A549 (cell line): ENCODE measurements around the gene DDX25. TPM values are rescaled to one million over a fixed set of nuclear protein-coding genes. Genes with fewer than 3 reads are reported as not detected.

ENCODE experiments used
- ATAC-seq, 2 experiments: fragments of 200-7000 bp in 1 of 2; fragments of >200 bp in 1 of 2; cut with Nextera tagmentation in 1 of 2; cut with Tn5 transposase in 1 of 2; 3 replicates each; pipeline versions ENCODE4 v1.8.0 to v1.9.1; 2018 to 2020; ENCODE audit warnings: mild to moderate bottlenecking in 1 of 2, moderate library complexity in 1 of 2
- CTCF ChIA-PET: fragments of 300-600 bp; sonication (Branson Sonifier 250); formaldehyde crosslinking; extraction: SDS; loops from one replicate; lab custom pipeline; 2021; ENCODE audit warnings: antibody characterized with exemption, inconsistent platforms; lab: Yijun Ruan, JAX
- POLR2A ChIA-PET: fragments of 350-600 bp; formaldehyde crosslinking; extraction: SDS; loops from one replicate; lab custom pipeline; 2021; ENCODE audit warnings: antibody characterized with exemption, inconsistent platforms; lab: Yijun Ruan, JAX
- DNase-seq, 2 experiments: peaks; one replicate each; pipeline versions ENCODE4 v3.0.0 to v3.0.0-alpha.2; 2011 to 2016; ENCODE audit warnings: low read depth in 1 of 2, low spot score in 1 of 2
- FAIRE-seq: peaks from 2 replicates; lab custom pipeline; 2011; peaks lifted over from hg19 to GRCh38; lab: Jason Lieb, UNC
- H3K27ac ChIP-seq, 2 experiments: fragments of >200 bp; sonication (Bioruptor Twin); formaldehyde crosslinking; 3 replicates each; pipeline ENCODE4 v1.5.1; 2016 to 2017
- H3K4me1 ChIP-seq: fragments of >200 bp; sonication (Bioruptor Twin); formaldehyde crosslinking; 3 replicates; pipeline ENCODE4 v1.6.1; 2016
- H3K4me2 ChIP-seq: fragments of >200 bp; sonication (Bioruptor Twin); formaldehyde crosslinking; 3 replicates; pipeline ENCODE4 v1.6.1; 2016
- H3K4me3 ChIP-seq: fragments of >200 bp; sonication (Bioruptor Twin); formaldehyde crosslinking; 3 replicates; pipeline ENCODE4 v1.5.1; 2016
- H3K9me3 ChIP-seq: fragments of >200 bp; sonication (Bioruptor Twin); formaldehyde crosslinking; 3 replicates; pipeline ENCODE4 v1.6.1; 2016
- ATOH8 ChIP-seq: fragments of 250-450 bp; sonication (Bioruptor Pico); IDR thresholded peaks from 2 replicates; pipeline ENCODE4 v1.5.0; 2020; ENCODE audit warnings: low read depth, mild to moderate bottlenecking, moderate library complexity
- EHF ChIP-seq: fragments of 250-450 bp; sonication (Bioruptor Pico); IDR thresholded peaks from 2 replicates; pipeline ENCODE4 v1.5.0; 2020; ENCODE audit warnings: mild to moderate bottlenecking
- EHMT2 ChIP-seq: fragments of 200-600 bp; sonication (generic); IDR thresholded peaks from 2 replicates; pipeline ENCODE4 v1.6.1; 2016; ENCODE audit warnings: antibody characterized with exemption, low read depth, mild to moderate bottlenecking, moderate library complexity
- ELK1 ChIP-seq: fragments of 150-350 bp; IDR thresholded peaks from 2 replicates; pipeline ENCODE4 v1.6.1; 2014; ENCODE audit warnings: low read depth, mild to moderate bottlenecking, low read length
- EP300 ChIP-seq, 2 experiments: fragments of >200 bp; sonication (Bioruptor Twin); formaldehyde crosslinking; IDR thresholded peaks; 2 replicates in 1 of 2; 3 replicates in 1 of 2; pipeline ENCODE4 v1.6.1; 2016 to 2017
- ESRRA ChIP-seq: fragments of 150-350 bp; IDR thresholded peaks from 2 replicates; pipeline ENCODE4 v1.6.1; 2014; ENCODE audit warnings: mild to moderate bottlenecking, low read length, borderline replicate concordance
- FOSB ChIP-seq: fragments of 250-450 bp; sonication (Bioruptor Pico); IDR thresholded peaks from 2 replicates; pipeline ENCODE4 v1.5.0; 2020; ENCODE audit warnings: mild to moderate bottlenecking, moderate library complexity
- GATA3 ChIP-seq: IDR thresholded peaks from 2 replicates; pipeline ENCODE4 v1.6.1; 2012; ENCODE audit warnings: borderline replicate concordance
- HOXA7 ChIP-seq: fragments of 250-450 bp; sonication (Bioruptor Pico); IDR thresholded peaks from 2 replicates; pipeline ENCODE4 v1.5.0; 2020; ENCODE audit warnings: mild to moderate bottlenecking, moderate library complexity
- HOXB5 ChIP-seq: fragments of 250-450 bp; sonication (Bioruptor Pico); IDR thresholded peaks from 2 replicates; pipeline ENCODE4 v1.5.0; 2020; ENCODE audit warnings: mild to moderate bottlenecking, moderate library complexity
- KDM1A ChIP-seq: fragments of 200-600 bp; sonication (generic); IDR thresholded peaks from 2 replicates; pipeline ENCODE4 v1.6.1; 2016; ENCODE audit warnings: low read depth, mild to moderate bottlenecking
- NFE2L2 ChIP-seq: fragments of 150-350 bp; conservative IDR thresholded peaks from 2 replicates; pipeline ENCODE4 v1.6.1; 2014; ENCODE audit warnings: low read length
- RAD21 ChIP-seq, 2 experiments: fragments of >200 bp in 1 of 2; sonication (Bioruptor Twin) in 1 of 2; formaldehyde crosslinking in 1 of 2; IDR thresholded peaks in 1 of 2; conservative IDR thresholded peaks in 1 of 2; 2 replicates in 1 of 2; 3 replicates in 1 of 2; pipeline ENCODE4 v1.6.1; 2012 to 2018; ENCODE audit warnings: inconsistent platforms in 1 of 2
- RNF2 ChIP-seq: fragments of 200-600 bp; sonication (generic); IDR thresholded peaks from 2 replicates; pipeline ENCODE4 v1.6.1; 2016; ENCODE audit warnings: low read depth, mild to moderate bottlenecking, antibody characterized with exemption, moderate library complexity, borderline replicate concordance
- ZC3H11A ChIP-seq: fragments of 450-650 bp; IDR thresholded peaks from 2 replicates; pipeline ENCODE4 v1.6.1; 2014; ENCODE audit warnings: antibody characterized with exemption, mild to moderate bottlenecking
- WGBS: methylation state at CpG from one replicate; pipeline ENCODE4 v1.1.6; 2017; ENCODE audit errors: missing lambda C conversion rate; 5-methylcytosine and 5-hydroxymethylcytosine counted together
- polyA plus RNA-seq, 4 experiments: library from polyadenylated mRNA; depleted of rRNA in 3 of 4; stranded (reverse); fragments of >200 nt; fragmentation: RNase III in 1 of 4; extraction: RNeasy Plus Mini Kit Qiagen cat#74134 plus additional on column Dnase treatment in 1 of 4; gene quantifications; 2 replicates in 3 of 4; 3 replicates in 1 of 4; pipeline ENCODE4 v1.2.3, GENCODE V29; 2011 to 2017
- TF ChIP-seq, protein P1 (sequence below): fragments of >200 bp; sonication (Bioruptor Twin); formaldehyde crosslinking; IDR thresholded peaks from 3 replicates; pipeline ENCODE4 v1.5.1; 2016
- TF ChIP-seq, protein P2 (sequence below): IDR thresholded peaks from 2 replicates; pipeline ENCODE4 v1.6.1; 2012
- TF ChIP-seq, protein P3 (sequence below): fragments of >200 bp; sonication (Bioruptor Twin); formaldehyde crosslinking; IDR thresholded peaks from 2 replicates; pipeline ENCODE4 v1.6.1; 2016

Gene DDX25
- polyA plus RNA-seq, 2 of the 4 experiments (the other 2 are of a cell fraction), result 0.01 TPM; not detected in 1

DNA sequence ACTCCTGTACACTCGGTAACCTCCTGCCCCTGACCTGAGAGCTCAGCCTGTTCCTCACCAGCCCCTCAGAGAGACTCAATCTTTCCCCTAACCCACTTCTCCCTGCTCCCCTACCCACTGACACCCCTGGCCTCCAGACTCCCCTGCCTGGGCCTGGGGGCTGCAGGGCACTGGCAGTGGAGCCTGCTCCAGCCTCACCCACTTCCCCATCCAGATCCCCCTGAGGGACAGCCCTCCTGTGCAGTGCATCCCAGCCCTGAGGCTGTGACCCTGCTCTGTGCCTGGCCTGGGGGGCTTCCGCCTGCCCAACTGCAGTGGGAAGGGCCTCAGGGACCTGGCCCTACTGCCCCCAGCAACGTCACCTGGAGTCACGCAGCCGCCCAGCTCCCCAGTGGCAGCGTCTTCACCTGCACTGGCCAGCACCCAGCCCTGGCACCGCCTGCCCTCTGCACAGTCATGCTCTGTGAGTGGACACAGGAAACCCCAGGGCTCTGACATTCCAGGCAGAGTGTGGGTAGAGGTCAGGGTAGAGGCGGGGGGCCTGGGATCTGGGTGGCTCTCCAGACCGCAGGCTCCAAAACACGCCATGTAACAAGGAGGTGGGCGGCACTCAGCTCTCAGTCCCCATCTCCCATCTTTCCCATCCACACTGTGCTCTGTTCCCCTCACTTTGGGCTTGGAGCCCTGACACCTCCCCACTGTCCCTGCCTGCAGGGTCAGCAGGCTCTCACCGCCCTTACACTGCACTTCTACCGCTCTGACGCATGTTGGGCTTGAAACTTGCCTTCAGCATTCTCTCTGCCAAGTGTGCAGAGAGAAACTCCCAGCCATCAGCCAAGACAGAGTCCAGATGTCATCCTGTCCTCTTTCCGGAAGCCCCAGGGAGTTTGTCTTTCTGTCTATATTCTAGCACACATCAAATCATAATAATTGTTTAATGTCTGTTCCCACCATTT is 46.7 kb downstream of the DDX25 start:
- FAIRE-seq, result no peak

DNA sequence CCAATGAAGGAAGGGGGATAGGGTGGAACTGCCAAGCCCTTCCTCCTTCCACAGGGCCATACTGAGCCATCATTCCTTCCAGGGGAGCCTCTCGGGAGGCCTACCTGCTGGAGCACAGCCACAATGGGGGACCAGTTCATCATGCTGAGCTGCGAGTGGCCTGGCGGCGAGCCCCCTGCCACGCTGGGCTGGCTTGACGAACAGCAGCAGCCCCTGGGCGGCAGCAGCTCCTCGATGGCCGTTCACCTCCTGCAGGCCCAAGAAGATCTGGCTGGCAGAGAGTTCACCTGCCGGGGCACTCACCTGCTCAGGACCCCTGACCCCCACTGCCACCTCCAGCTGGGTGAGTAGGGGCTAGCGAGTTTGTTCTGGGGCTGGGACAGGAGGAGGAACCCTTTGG is 47.4 kb downstream of the DDX25 start:
- CTCF ChIA-PET, result interaction anchor here (1.4 kb wide), 1 partner anchor 10 kb away, joined by 3 read pairs; no protein-coding TSS in a partner anchor
- no peaks in the 10 kb centered on the region for H3K4me1 ChIP-seq

More for the DNA sequence above, 46.7 kb downstream of the DDX25 start:
- Histone ChIP-seq H3K4me1 (no peaks in the 10 kb centered on the region), H3K4me3 (no peak overlapping the region), H3K4me2 (no peak overlapping the region), H3K27ac (no peak overlapping the region), H3K9me3 (no peaks in the 10 kb centered on the region)
- ATAC-seq, result peak in 1 of 2 experiments; percentile 22; a peak in 2 of 6 replicates
- DNase-seq, result no peak
- CTCF ChIA-PET, result interaction anchor here (1.4 kb wide), 1 partner anchor 9 kb away, joined by 3 read pairs; no protein-coding TSS in a partner anchor
- no peak for TF ChIP-seq ZC3H11A
- TF ChIP-seq RNF2, result no peak
- TF ChIP-seq, protein P1, sequence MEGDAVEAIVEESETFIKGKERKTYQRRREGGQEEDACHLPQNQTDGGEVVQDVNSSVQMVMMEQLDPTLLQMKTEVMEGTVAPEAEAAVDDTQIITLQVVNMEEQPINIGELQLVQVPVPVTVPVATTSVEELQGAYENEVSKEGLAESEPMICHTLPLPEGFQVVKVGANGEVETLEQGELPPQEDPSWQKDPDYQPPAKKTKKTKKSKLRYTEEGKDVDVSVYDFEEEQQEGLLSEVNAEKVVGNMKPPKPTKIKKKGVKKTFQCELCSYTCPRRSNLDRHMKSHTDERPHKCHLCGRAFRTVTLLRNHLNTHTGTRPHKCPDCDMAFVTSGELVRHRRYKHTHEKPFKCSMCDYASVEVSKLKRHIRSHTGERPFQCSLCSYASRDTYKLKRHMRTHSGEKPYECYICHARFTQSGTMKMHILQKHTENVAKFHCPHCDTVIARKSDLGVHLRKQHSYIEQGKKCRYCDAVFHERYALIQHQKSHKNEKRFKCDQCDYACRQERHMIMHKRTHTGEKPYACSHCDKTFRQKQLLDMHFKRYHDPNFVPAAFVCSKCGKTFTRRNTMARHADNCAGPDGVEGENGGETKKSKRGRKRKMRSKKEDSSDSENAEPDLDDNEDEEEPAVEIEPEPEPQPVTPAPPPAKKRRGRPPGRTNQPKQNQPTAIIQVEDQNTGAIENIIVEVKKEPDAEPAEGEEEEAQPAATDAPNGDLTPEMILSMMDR, result no peak
- TF ChIP-seq HOXB5 (CRISPR knock-in tag), result no peak
- TF ChIP-seq FOSB (CRISPR knock-in tag), result no peak
- TF ChIP-seq KDM1A, result no peak
- no peak for TF ChIP-seq HOXA7 (CRISPR knock-in tag)
- no peak for TF ChIP-seq RAD21 (conservative IDR thresholded peaks at IDR 0.05 in 1 of 2, IDR thresholded peaks at IDR 0.05 in 1 of 2)
- no peak for TF ChIP-seq EHF
- TF ChIP-seq, protein P2, sequence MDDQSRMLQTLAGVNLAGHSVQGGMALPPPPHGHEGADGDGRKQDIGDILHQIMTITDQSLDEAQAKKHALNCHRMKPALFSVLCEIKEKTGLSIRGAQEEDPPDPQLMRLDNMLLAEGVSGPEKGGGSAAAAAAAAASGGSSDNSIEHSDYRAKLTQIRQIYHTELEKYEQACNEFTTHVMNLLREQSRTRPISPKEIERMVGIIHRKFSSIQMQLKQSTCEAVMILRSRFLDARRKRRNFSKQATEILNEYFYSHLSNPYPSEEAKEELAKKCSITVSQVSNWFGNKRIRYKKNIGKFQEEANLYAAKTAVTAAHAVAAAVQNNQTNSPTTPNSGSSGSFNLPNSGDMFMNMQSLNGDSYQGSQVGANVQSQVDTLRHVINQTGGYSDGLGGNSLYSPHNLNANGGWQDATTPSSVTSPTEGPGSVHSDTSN, result no peak
- TF ChIP-seq, protein P3, sequence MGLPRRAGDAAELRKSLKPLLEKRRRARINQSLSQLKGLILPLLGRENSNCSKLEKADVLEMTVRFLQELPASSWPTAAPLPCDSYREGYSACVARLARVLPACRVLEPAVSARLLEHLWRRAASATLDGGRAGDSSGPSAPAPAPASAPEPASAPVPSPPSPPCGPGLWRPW, result no peak
- TF ChIP-seq ATOH8, result no peak
- no peak for TF ChIP-seq ESRRA
- POLR2A ChIA-PET, result no interaction called here
- 86% methylated on average over 11 of the region's 15 CpGs for WGBS

More for the DNA sequence above, 47.4 kb downstream of the DDX25 start:
- H3K27ac ChIP-seq, result no peak overlapping the region
- H3K4me2 ChIP-seq, result no peak overlapping the region
- H3K4me3 ChIP-seq, result no peak overlapping the region
- 40% methylated on average over 2 of the region's 11 CpGs for WGBS
- no peak for FAIRE-seq
- ATAC-seq, result no peak
- TF ChIP-seq NFE2L2, result no peak
- TF ChIP-seq HOXB5 (CRISPR knock-in tag), result no peak
- TF ChIP-seq EHMT2, result no peak
- TF ChIP-seq ELK1, result no peak
- TF ChIP-seq EP300 (IDR thresholded peaks at IDR 0.05), result no peak
- no peak for TF ChIP-seq GATA3
- no peak for TF ChIP-seq ESRRA
- H3K9me3 ChIP-seq, result no peaks in the 10 kb centered on the region
- no peak for DNase-seq
- POLR2A ChIA-PET, result no interaction called here
